GM12801 (cell line): ENCODE data around the gene HES4.

ENCODE experiments used
- CTCF ChIP-seq: IDR thresholded peaks from one replicate; pipeline ENCODE4 v1.5.1; 2011; ENCODE audit warnings: control low read depth; ENCODE audit not compliant: insufficient read length; ENCODE audit errors: extremely low read depth

Gene HES4

GRCh38 chr1:1024149-1024770, 24.4 kb upstream of the HES4 start:
- no peak for TF ChIP-seq CTCF

- TF ChIP-seq CTCF: no peak
Measured at GRCh38 chr1:1023700-1024099, 23.8 kb upstream of the HES4 start.

GRCh38 chr1:1022302-1023009, 22.6 kb upstream of the HES4 start:
- no peak for TF ChIP-seq CTCF

- TF ChIP-seq CTCF: no peak
Measured at GRCh38 chr1:1021920-1022259, 22.0 kb upstream of the HES4 start.

- no peak for TF ChIP-seq CTCF
Measured at GRCh38 chr1:1021010-1021919, 21.4 kb upstream of the HES4 start.

DNA sequence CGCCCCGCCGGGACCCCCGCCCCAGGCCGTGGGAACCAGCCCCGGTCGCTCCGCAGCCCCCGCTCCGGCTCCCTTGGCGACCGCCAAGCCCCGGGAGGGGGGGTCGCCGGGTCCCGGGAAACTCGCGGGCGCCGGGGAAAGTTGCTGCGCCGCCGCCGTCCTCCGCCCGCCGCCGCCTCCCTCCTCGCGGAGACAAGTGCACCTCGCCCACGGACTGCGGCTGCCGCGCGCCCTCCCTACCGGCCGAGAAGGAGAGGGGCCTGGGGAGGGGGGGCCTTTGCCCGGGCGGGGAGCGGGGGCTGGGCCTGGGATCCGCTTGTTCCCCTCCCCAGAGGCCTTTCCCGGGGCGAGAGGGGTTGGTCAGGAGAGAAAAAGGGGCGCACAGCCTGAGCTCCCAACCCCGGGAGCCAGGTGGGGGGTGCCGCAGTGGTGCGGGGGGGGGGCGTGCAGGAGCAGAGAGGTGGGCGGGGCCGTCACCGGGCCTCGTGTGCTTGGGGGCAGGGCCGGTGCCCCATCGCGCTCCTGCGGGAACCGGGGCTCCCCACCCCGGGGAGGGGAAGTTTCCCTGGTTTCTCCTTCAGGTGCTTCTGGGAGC, 20.6 kb upstream of the HES4 start:
- TF ChIP-seq CTCF: no peak

GRCh38 chr1:1020000-1020404, 20.1 kb upstream of the HES4 start, which contains the start of gene AGRN:
AGRN (plus strand) TSS chr1:1020120; CDS start chr1:1020173, 53 bp downstream.
- TF ChIP-seq CTCF: no peak
